Activated naive CD8-positive, alpha-beta T cell treated with anti-CD3 and anti-CD28 coated beads for 36 hours (primary cell): ENCODE measurements around the gene GPR15LG. TPM values are rescaled to one million over a fixed set of nuclear protein-coding genes. Genes with fewer than 3 reads are reported as not detected.

Source experiments
- DNase-seq: peaks from one replicate; pipeline ENCODE4 v3.0.0; 2021
- H3K27ac Mint-ChIP-seq: one replicate; pipeline ENCODE4 v1.8.0; 2022; ENCODE audit warnings: mild to moderate bottlenecking, moderate library complexity, mixed read lengths
- H3K27me3 Mint-ChIP-seq: one replicate; pipeline ENCODE4 v1.8.0; 2022; ENCODE audit warnings: mild to moderate bottlenecking, mixed read lengths
- H3K36me3 Mint-ChIP-seq: one replicate; pipeline ENCODE4 v1.8.0; 2021; ENCODE audit warnings: mild to moderate bottlenecking, mixed read lengths
- H3K4me1 Mint-ChIP-seq: one replicate; pipeline ENCODE4 v1.8.0; 2021; ENCODE audit warnings: mixed read lengths
- H3K4me3 Mint-ChIP-seq: one replicate; pipeline ENCODE4 v1.8.0; 2022; ENCODE audit warnings: mild to moderate bottlenecking, moderate library complexity, mixed read lengths
- H3K9me3 Mint-ChIP-seq: one replicate; pipeline ENCODE4 v1.8.0; 2022; ENCODE audit warnings: mixed read lengths
- total RNA-seq, 2 experiments: library from RNA; stranded (reverse); gene quantifications; one replicate each; pipeline ENCODE4 v1.2.3, GENCODE V29; 2021

Gene GPR15LG
- total RNA-seq, 2 experiments from 2014 or later, result not detected

- Mint-ChIP-seq H3K36me3 (no peaks in the 10 kb centered on the region), H3K4me1 (no peaks in the 10 kb centered on the region), H3K4me3 (no peak overlapping the region), H3K27me3 (peaks cover 10% of the 10 kb centered on the region), H3K9me3 (no peaks in the 10 kb centered on the region), H3K27ac (no peak overlapping the region)
- no peak for DNase-seq
Observed at GRCh38 chr10:84211566-84211965, 38.0 kb downstream of the GPR15LG start.

- Mint-ChIP-seq H3K27ac (no peak overlapping the region), H3K9me3 (no peaks in the 10 kb centered on the region), H3K4me3 (no peak overlapping the region), H3K27me3 (peaks cover 5% of the 10 kb centered on the region), H3K4me1 (no peaks in the 10 kb centered on the region), H3K36me3 (no peaks in the 10 kb centered on the region)
- no peak for DNase-seq
Observed at GRCh38 chr10:84212014-84212413, 38.4 kb downstream of the GPR15LG start.

- H3K27ac Mint-ChIP-seq, result no peak overlapping the region
- no peaks in the 10 kb centered on the region for H3K36me3 Mint-ChIP-seq
Observed at GRCh38 chr10:84213076-84213475, 39.5 kb downstream of the GPR15LG start.

GRCh38 chr10:84214046-84214572 lies 40.5 kb downstream of the GPR15LG start:
- H3K4me1 Mint-ChIP-seq, result no peaks in the 10 kb centered on the region
- H3K36me3 Mint-ChIP-seq, result no peaks in the 10 kb centered on the region
- peaks cover 4% of the 10 kb centered on the region for H3K27me3 Mint-ChIP-seq
- H3K27ac Mint-ChIP-seq, result no peak overlapping the region
- peaks cover under 1% of the 10 kb centered on the region for H3K9me3 Mint-ChIP-seq
- peak overlapping the region; percentile 23 for H3K4me3 Mint-ChIP-seq
- DNase-seq, result no peak

More at GRCh38 chr10:84213076-84213475, 39.5 kb downstream of the GPR15LG start:
- no peaks in the 10 kb centered on the region for H3K4me1 Mint-ChIP-seq
- no peak overlapping the region for H3K4me3 Mint-ChIP-seq
- no peaks in the 10 kb centered on the region for H3K9me3 Mint-ChIP-seq
- H3K27me3 Mint-ChIP-seq, result peaks cover 4% of the 10 kb centered on the region
- DNase-seq, result no peak

- H3K4me1 Mint-ChIP-seq, result no peaks in the 10 kb centered on the region
- H3K27ac Mint-ChIP-seq, result no peak overlapping the region
- peak overlapping the region; percentile 23 for H3K4me3 Mint-ChIP-seq
- peaks cover 6% of the 10 kb centered on the region for H3K9me3 Mint-ChIP-seq
- peaks cover 4% of the 10 kb centered on the region for H3K27me3 Mint-ChIP-seq
- no peaks in the 10 kb centered on the region for H3K36me3 Mint-ChIP-seq
- peak; percentile 41 for DNase-seq
Observed at GRCh38 chr10:84214612-84215235, 41.1 kb downstream of the GPR15LG start.

- DNase-seq, result no peak
- Mint-ChIP-seq H3K36me3 (no peaks in the 10 kb centered on the region), H3K27me3 (peaks cover 4% of the 10 kb centered on the region), H3K27ac (no peak overlapping the region), H3K4me1 (no peaks in the 10 kb centered on the region), H3K4me3 (no peak overlapping the region), H3K9me3 (peaks cover 6% of the 10 kb centered on the region)
Observed at GRCh38 chr10:84216834-84217233, 43.2 kb downstream of the GPR15LG start.

GRCh38 chr10:84217746-84218145 lies 44.1 kb downstream of the GPR15LG start:
- peaks cover 6% of the 10 kb centered on the region for H3K9me3 Mint-ChIP-seq
- H3K4me1 Mint-ChIP-seq, result no peaks in the 10 kb centered on the region
- peaks cover 8% of the 10 kb centered on the region for H3K27me3 Mint-ChIP-seq
- no peaks in the 10 kb centered on the region for H3K36me3 Mint-ChIP-seq
- H3K27ac Mint-ChIP-seq, result no peak overlapping the region
- H3K4me3 Mint-ChIP-seq, result no peak overlapping the region
- DNase-seq, result no peak

- H3K4me1 Mint-ChIP-seq, result no peaks in the 10 kb centered on the region
- H3K9me3 Mint-ChIP-seq, result peaks cover 6% of the 10 kb centered on the region
- no peak overlapping the region for H3K27ac Mint-ChIP-seq
- no peak overlapping the region for H3K4me3 Mint-ChIP-seq
- DNase-seq, result no peak
- H3K27me3 Mint-ChIP-seq, result peaks cover 12% of the 10 kb centered on the region
- H3K36me3 Mint-ChIP-seq, result no peaks in the 10 kb centered on the region
Observed at GRCh38 chr10:84221916-84222315, 48.3 kb downstream of the GPR15LG start.

GRCh38 chr10:84224411-84225028 lies 50.9 kb downstream of the GPR15LG start:
- H3K4me3 Mint-ChIP-seq, result no peak overlapping the region
- H3K27ac Mint-ChIP-seq, result no peak overlapping the region
- H3K9me3 Mint-ChIP-seq, result peaks cover 1% of the 10 kb centered on the region
- H3K36me3 Mint-ChIP-seq, result no peaks in the 10 kb centered on the region
- no peaks in the 10 kb centered on the region for H3K4me1 Mint-ChIP-seq
- DNase-seq, result no peak
- H3K27me3 Mint-ChIP-seq, result peaks cover 17% of the 10 kb centered on the region

GRCh38 chr10:84225427-84226173 lies 52.0 kb downstream of the GPR15LG start, which contains the start of gene LRIT2:
Gene LRIT2, minus strand, starts transcription at chr10:84225544. Its CDS starts 24 bp downstream, at chr10:84225520.
- Mint-ChIP-seq H3K27ac (no peak within 1 kb of the TSS), H3K4me3 (no peak within 1 kb of the TSS), H3K4me1 (no peaks in the 10 kb centered on the region), H3K9me3 (no peaks in the 10 kb centered on the region), H3K27me3 (peaks cover 17% of the 10 kb centered on the region), H3K36me3 (no peaks in the 10 kb centered on the region)
- no peak for DNase-seq

- DNase-seq, result no peak
- no peaks in the 10 kb centered on the region for H3K9me3 Mint-ChIP-seq
- H3K27ac Mint-ChIP-seq, result no peak overlapping the region
- no peaks in the 10 kb centered on the region for H3K4me1 Mint-ChIP-seq
- no peaks in the 10 kb centered on the region for H3K36me3 Mint-ChIP-seq
- peaks cover 18% of the 10 kb centered on the region for H3K27me3 Mint-ChIP-seq
- H3K4me3 Mint-ChIP-seq, result no peak overlapping the region
Observed at GRCh38 chr10:84226616-84227015, 53.0 kb downstream of the GPR15LG start.

- no peak for DNase-seq
- Mint-ChIP-seq H3K27me3 (peaks cover 16% of the 10 kb centered on the region), H3K36me3 (no peaks in the 10 kb centered on the region), H3K4me1 (no peaks in the 10 kb centered on the region), H3K9me3 (no peaks in the 10 kb centered on the region), H3K27ac (no peak overlapping the region), H3K4me3 (no peak overlapping the region)
Observed at GRCh38 chr10:84227810-84228209, 54.2 kb downstream of the GPR15LG start.

- H3K27ac Mint-ChIP-seq, result no peak overlapping the region
- H3K36me3 Mint-ChIP-seq, result no peaks in the 10 kb centered on the region
- no peaks in the 10 kb centered on the region for H3K9me3 Mint-ChIP-seq
- no peaks in the 10 kb centered on the region for H3K4me1 Mint-ChIP-seq
- H3K27me3 Mint-ChIP-seq, result peaks cover 14% of the 10 kb centered on the region
- no peak for DNase-seq
- no peak overlapping the region for H3K4me3 Mint-ChIP-seq
Observed at GRCh38 chr10:84230359-84230758, 56.8 kb downstream of the GPR15LG start.

- Mint-ChIP-seq H3K27me3 (peaks cover 22% of the 10 kb centered on the region), H3K27ac (no peak overlapping the region), H3K4me1 (no peaks in the 10 kb centered on the region), H3K36me3 (no peaks in the 10 kb centered on the region), H3K9me3 (no peaks in the 10 kb centered on the region), H3K4me3 (no peak overlapping the region)
- DNase-seq, result no peak
Observed at GRCh38 chr10:84232376-84232775, 58.8 kb downstream of the GPR15LG start.

- Mint-ChIP-seq H3K4me3 (no peak overlapping the region), H3K9me3 (no peaks in the 10 kb centered on the region), H3K27me3 (peaks cover 17% of the 10 kb centered on the region), H3K27ac (no peak overlapping the region), H3K36me3 (no peaks in the 10 kb centered on the region), H3K4me1 (no peaks in the 10 kb centered on the region)
- no peak for DNase-seq
Observed at GRCh38 chr10:84233940-84234339, 60.3 kb downstream of the GPR15LG start.
